GM23338 (cell line): ENCODE data around the gene SEC23A. TPM values are rescaled to one million over a fixed set of nuclear protein-coding genes. Genes with fewer than 3 reads are reported as not detected.

ENCODE experiments used
- ATAC-seq: fragments of 200-7000 bp; cut with Tn5 transposase; 3 replicates; pipeline ENCODE4 v1.9.1; 2020
- DNase-seq: peaks from one replicate; pipeline ENCODE4 v3.0.0-alpha.2; 2015; ENCODE audit warnings: low spot score
- H2AFZ ChIP-seq: fragments of 200-600 bp; sonication (generic); 2 replicates; pipeline ENCODE4 v1.8.0; 2016; ENCODE audit warnings: antibody characterized with exemption, mild to moderate bottlenecking, moderate library complexity
- H3F3A ChIP-seq: fragments of 200-600 bp; sonication (generic); replicated peaks from 2 replicates; pipeline ENCODE4 v1.8.0; 2017; ENCODE audit warnings: antibody characterized with exemption, mixed run types, low read depth
- H3K27ac ChIP-seq: fragments of 200-600 bp; sonication (generic); 2 replicates; pipeline ENCODE4 v1.6.1; 2016; ENCODE audit warnings: low read depth
- H3K27me3 ChIP-seq: fragments of 200-600 bp; sonication (generic); 2 replicates; pipeline ENCODE4 v1.8.0; 2016; ENCODE audit warnings: mild to moderate bottlenecking, mixed run types, moderate library complexity; ENCODE audit not compliant: insufficient read depth
- H3K36me3 ChIP-seq: fragments of 200-600 bp; sonication (generic); 2 replicates; pipeline ENCODE4 v1.8.0; 2016; ENCODE audit warnings: mild to moderate bottlenecking; ENCODE audit not compliant: insufficient read depth
- H3K4me1 ChIP-seq: fragments of 200-600 bp; sonication (generic); 2 replicates; pipeline ENCODE4 v1.8.0; 2016; ENCODE audit warnings: mild to moderate bottlenecking, moderate library complexity; ENCODE audit not compliant: insufficient read depth
- H3K4me2 ChIP-seq: fragments of 200-600 bp; sonication (generic); 2 replicates; pipeline ENCODE4 v1.7.1; 2017; ENCODE audit warnings: mixed run types
- H3K4me3 ChIP-seq: fragments of 200-600 bp; sonication (generic); 2 replicates; pipeline ENCODE4 v1.6.1; 2016; ENCODE audit warnings: mixed run types
- H3K79me2 ChIP-seq: fragments of 200-600 bp; sonication (generic); replicated peaks from 2 replicates; pipeline ENCODE4 v1.8.0; 2017; ENCODE audit warnings: mild to moderate bottlenecking; ENCODE audit not compliant: insufficient read depth
- H3K9me2 ChIP-seq: fragments of 200-600 bp; sonication (generic); 2 replicates; pipeline ENCODE4 v1.8.0; 2017; ENCODE audit not compliant: insufficient read depth
- H4K20me1 ChIP-seq: fragments of 200-600 bp; sonication (generic); replicated peaks from 2 replicates; pipeline ENCODE4 v1.8.0; 2017; ENCODE audit warnings: mild to moderate bottlenecking; ENCODE audit not compliant: insufficient read depth
- H3K27ac Mint-ChIP-seq: 2 replicates; pipeline ENCODE4 v1.8.0; 2020; ENCODE audit warnings: inconsistent platforms, mild to moderate bottlenecking, moderate library complexity, mixed read lengths
- H3K27me3 Mint-ChIP-seq: 3 replicates; pipeline ENCODE4 v1.8.0; 2022; ENCODE audit warnings: low read depth, mild to moderate bottlenecking, moderate library complexity, mixed read lengths, inconsistent platforms; ENCODE audit not compliant: insufficient read depth, poor library complexity
- H3K36me3 Mint-ChIP-seq: 3 replicates; pipeline ENCODE4 v1.8.0; 2021; ENCODE audit warnings: low read depth, mild to moderate bottlenecking, inconsistent platforms, moderate library complexity, mixed read lengths
- H3K4me1 Mint-ChIP-seq: 3 replicates; pipeline ENCODE4 v1.8.0; 2020; ENCODE audit warnings: mild to moderate bottlenecking, inconsistent platforms, mixed read lengths
- H3K4me3 Mint-ChIP-seq: 3 replicates; pipeline ENCODE4 v1.8.0; 2021; ENCODE audit warnings: moderate library complexity, mild to moderate bottlenecking, inconsistent platforms, mixed read lengths
- H3K9me3 Mint-ChIP-seq: 3 replicates; pipeline ENCODE4 v1.8.0; 2020; ENCODE audit warnings: moderate library complexity, mild to moderate bottlenecking, inconsistent platforms, mixed read lengths
- CREB1 ChIP-seq: fragments of 250-450 bp; sonication (Bioruptor Pico); IDR thresholded peaks from 2 replicates; pipeline ENCODE4 v1.5.0; 2020; ENCODE audit warnings: low read depth, mild to moderate bottlenecking, moderate library complexity
- CTCF ChIP-seq, 2 experiments: fragments of 200-600 bp in 1 of 2; sonication (generic) in 1 of 2; conservative IDR thresholded peaks; 2 replicates each; pipeline versions ENCODE4 v1.5.1 to v1.6.1; 2016 to 2017; ENCODE audit warnings: antibody characterized with exemption in 2 of 2, low read depth in 2 of 2, mild to moderate bottlenecking in 2 of 2, moderate library complexity in 1 of 2
- ETS1 ChIP-seq: IDR thresholded peaks from 2 replicates; pipeline ENCODE4 v1.6.1; 2016; ENCODE audit warnings: antibody characterized with exemption
- EZH2phosphoT487 ChIP-seq: fragments of 200-600 bp; sonication (generic); IDR thresholded peaks from one replicate; pipeline ENCODE4 v1.8.1; 2018; ENCODE audit warnings: antibody characterized with exemption; ENCODE audit not compliant: unreplicated experiment
- JUNB ChIP-seq: IDR thresholded peaks from one replicate; pipeline ENCODE4 v1.6.1; 2016; ENCODE audit warnings: antibody characterized with exemption; ENCODE audit not compliant: unreplicated experiment
- POLR2AphosphoS5 ChIP-seq: IDR thresholded peaks from 2 replicates; pipeline ENCODE4 v1.6.1; 2016; ENCODE audit warnings: antibody characterized with exemption, low read depth
- REST ChIP-seq: IDR thresholded peaks from one replicate; pipeline ENCODE4 v1.6.1; 2018; ENCODE audit warnings: antibody characterized with exemption; ENCODE audit not compliant: unreplicated experiment
- STAT1 ChIP-seq: IDR thresholded peaks from one replicate; pipeline ENCODE4 v1.6.1; 2016; ENCODE audit warnings: antibody characterized with exemption; ENCODE audit not compliant: unreplicated experiment
- ZNF114 ChIP-seq: fragments of 250-450 bp; sonication (Bioruptor Pico); IDR thresholded peaks from 2 replicates; pipeline ENCODE4 v1.5.0; 2020; ENCODE audit warnings: mild to moderate bottlenecking, moderate library complexity
- ZNF331 ChIP-seq: fragments of 250-450 bp; sonication (Bioruptor Pico); IDR thresholded peaks from 2 replicates; pipeline ENCODE4 v1.5.0; 2020; ENCODE audit warnings: low read depth, mild to moderate bottlenecking, moderate library complexity
- polyA plus RNA-seq: library from polyadenylated mRNA; unstranded; fragments of >200 nt; fragmentation: Nextera tagmentation; extraction: Ambion mirVana; gene quantifications from 2 replicates; pipeline ENCODE4 v1.2.1, GENCODE V29; 2016
- total RNA-seq: library from RNA; depleted of rRNA; stranded (reverse); fragments of >200 nt; shearing (Covaris generic); gene quantifications from 2 replicates; pipeline ENCODE4 v1.2.3, GENCODE V29; 2014

The SEC23A gene
- total and polyA plus RNA-seq, 2 experiments from 2014 or later: 22.7 to 89.9 TPM

DNA sequence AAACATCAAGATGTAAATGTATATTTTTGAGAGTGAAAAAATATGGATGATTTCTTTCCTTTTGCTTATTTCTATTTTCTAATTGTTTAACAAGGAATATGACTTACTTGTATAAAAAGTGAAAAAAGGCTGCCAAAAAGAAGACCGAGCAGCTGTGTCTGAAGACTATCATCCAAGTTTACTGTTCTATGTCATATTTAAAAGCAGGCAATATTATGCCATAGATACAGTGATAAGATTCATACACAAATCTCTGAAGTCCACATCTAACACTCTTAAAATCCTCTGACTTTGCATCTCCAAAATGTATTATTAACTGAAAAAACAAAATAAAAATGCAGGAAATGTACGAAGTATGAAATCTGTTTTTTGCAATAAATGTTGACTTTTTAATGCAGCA is 109.1 kb downstream of the SEC23A start:
- Mint-ChIP-seq H3K27me3 (no peaks in the 10 kb centered on the region), H3K4me3 (no peak overlapping the region), H3K36me3 (no peaks in the 10 kb centered on the region), H3K27ac (no peak overlapping the region), H3K4me1 (peaks cover 8% of the 10 kb centered on the region), H3K9me3 (no peaks in the 10 kb centered on the region)
- Histone ChIP-seq H3K27ac (no peak overlapping the region), H2AFZ (no peak overlapping the region), H3K4me2 (no peak overlapping the region), H3K79me2 (no peaks in the 10 kb centered on the region), H3K27me3 (no peaks in the 10 kb centered on the region), H3K36me3 (no peaks in the 10 kb centered on the region), H3K4me1 (no peaks in the 10 kb centered on the region; the same call in 1 of the 2 replicates), H3K4me3 (no peak overlapping the region), H4K20me1 (no peaks in the 10 kb centered on the region), H3F3A (no peaks in the 10 kb centered on the region), H3K9me2 (no peaks in the 10 kb centered on the region)
- no peak for ATAC-seq
- TF ChIP-seq ZNF114 (CRISPR knock-in tag) (no peak), CTCF (conservative IDR thresholded peaks at IDR 0.05; ENCODE audit: low read depth in 2 of 2) (no peak), CREB1 (CRISPR knock-in tag) (no peak), POLR2AphosphoS5 (no peak), JUNB (no peak), STAT1 (no peak), ETS1 (no peak), ZNF331 (CRISPR knock-in tag) (no peak), REST (no peak), EZH2phosphoT487 (no peak)
- DNase-seq: no peak
